ENCODE measurements around the gene PRPS2.
A peak's percentile ranks its signal among the peaks of the same experiment; 100 is the strongest.

PRPS2 gene

DNA sequence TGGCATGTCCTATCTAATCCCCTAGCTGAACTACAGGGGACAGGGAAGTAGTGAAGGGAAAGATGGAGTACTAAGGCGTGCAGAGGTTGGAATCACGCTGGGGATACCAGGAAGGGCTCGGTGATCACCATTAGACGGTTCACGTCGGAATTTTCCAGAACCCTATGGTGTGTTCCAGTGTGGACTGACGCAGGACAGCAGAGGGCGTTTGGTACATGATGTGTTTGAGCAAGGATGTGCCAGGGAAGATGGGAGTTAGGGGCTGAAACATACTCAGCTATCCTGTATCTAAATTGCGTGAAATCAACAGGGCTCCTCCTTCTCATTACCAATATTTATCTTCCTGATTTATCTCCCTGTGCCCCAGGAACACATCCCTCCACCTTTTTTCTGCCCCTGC lies 33.7 kb downstream of the PRPS2 start:
- in situ Hi-C loops (cut with HindIII; ENCODE audit: low sequenced_read_pairs) = no loop called here
- TF ChIP-seq, protein P1, sequence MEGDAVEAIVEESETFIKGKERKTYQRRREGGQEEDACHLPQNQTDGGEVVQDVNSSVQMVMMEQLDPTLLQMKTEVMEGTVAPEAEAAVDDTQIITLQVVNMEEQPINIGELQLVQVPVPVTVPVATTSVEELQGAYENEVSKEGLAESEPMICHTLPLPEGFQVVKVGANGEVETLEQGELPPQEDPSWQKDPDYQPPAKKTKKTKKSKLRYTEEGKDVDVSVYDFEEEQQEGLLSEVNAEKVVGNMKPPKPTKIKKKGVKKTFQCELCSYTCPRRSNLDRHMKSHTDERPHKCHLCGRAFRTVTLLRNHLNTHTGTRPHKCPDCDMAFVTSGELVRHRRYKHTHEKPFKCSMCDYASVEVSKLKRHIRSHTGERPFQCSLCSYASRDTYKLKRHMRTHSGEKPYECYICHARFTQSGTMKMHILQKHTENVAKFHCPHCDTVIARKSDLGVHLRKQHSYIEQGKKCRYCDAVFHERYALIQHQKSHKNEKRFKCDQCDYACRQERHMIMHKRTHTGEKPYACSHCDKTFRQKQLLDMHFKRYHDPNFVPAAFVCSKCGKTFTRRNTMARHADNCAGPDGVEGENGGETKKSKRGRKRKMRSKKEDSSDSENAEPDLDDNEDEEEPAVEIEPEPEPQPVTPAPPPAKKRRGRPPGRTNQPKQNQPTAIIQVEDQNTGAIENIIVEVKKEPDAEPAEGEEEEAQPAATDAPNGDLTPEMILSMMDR (IDR thresholded peaks at IDR 0.05; ENCODE audit: low read depth, low read length) = no peak
- H3K4me3 ChIP-seq (ENCODE audit: low read depth, low read length) = no peak overlapping the region
- DNase-seq (ENCODE audit: low read depth, low spot score) = no peak

DNA sequence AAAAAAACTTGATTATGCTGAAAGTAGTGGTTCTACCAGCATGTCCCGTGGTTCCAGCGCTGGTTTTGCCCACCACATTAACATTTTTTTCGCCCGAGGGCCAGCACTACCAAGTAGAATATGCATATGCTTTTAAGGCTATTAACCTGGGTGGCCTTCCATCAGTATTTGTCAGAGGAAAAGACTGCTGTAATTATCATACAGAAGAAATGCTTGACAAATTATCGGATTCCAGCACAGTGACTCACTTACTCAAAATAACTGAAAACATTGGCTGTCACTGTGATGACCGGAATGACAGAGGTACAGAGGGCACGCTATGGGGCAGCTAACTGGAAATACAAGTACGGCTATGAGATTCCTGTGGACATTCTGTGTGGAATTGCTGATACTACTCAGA lies 34.6 kb downstream of the PRPS2 start:
- in situ Hi-C loops (cut with HindIII; ENCODE audit: low sequenced_read_pairs) = no loop called here
- peak; percentile 15 for DNase-seq (ENCODE audit: low read depth, low spot score)

DNA sequence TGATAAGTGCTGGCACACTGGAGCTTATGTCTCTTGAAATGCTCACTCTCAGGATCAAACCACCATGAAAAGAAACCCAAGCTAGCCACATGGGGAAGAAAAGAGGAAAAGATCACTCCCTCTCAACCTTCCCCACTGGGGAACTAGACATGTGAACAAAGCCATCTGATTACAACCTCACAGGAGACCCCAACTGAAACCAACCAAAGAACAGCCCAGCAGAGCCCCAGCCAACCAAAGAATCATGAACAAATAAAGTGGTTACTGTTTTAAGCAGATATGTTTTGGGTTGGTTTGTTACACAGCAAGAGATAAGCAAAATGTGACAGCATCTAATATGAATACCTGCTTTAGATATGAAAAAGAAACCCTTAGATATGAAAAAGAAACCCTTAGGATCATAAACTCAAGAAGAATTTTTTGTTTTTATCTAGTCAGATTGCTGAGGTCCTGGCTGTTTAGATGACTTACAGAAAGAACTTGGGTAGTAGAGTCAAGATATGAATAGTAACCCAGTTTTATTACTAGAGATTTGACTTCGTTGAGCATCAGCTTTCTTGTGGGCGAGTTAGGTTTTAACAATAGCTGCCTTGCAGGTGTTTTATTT lies 52.0 kb downstream of the PRPS2 start:
- no peak for DNase-seq (ENCODE audit: low read depth, low spot score)
- H3K4me3 ChIP-seq (ENCODE audit: low read depth, low read length) = no peak overlapping the region
- TF ChIP-seq, protein P1 (IDR thresholded peaks at IDR 0.05; ENCODE audit: low read depth, low read length) = no peak
- in situ Hi-C loops (cut with HindIII; ENCODE audit: low sequenced_read_pairs) = no loop called here

More for the DNA sequence above, 34.6 kb downstream of the PRPS2 start:
- no peak overlapping the region for H3K4me3 ChIP-seq (ENCODE audit: low read depth, low read length)
- TF ChIP-seq, protein P1 (IDR thresholded peaks at IDR 0.05; ENCODE audit: low read depth, low read length) = no peak

DNA sequence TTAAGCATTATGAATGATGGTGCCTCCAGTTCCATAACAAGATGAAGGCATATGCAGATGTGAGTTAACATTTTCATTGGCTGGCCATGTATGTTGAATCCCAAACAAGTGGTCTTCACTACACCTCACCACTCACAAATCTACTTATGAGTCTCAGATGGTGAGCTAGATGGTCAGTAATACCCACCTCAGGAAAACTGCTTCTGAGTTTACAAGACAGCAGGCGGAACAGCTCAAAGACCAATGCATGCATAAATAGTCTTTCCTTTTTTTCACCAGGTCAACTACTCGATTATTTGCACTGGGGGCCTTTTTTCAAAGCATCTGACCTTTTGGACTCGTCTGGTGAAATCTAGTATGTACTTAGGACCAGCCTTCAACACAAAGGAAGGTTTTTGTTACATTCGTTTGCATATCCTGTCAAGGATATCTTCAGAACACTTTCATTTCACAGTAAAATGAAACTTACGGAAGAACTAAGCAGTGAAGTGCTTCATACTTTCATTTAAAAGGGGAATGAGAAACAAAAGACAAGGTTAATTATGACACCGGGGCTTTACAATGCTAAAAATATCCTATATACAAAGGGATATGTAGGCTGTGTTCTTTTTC lies 52.6 kb downstream of the PRPS2 start:
- in situ Hi-C loops (cut with HindIII; ENCODE audit: low sequenced_read_pairs) = no loop called here
- TF ChIP-seq, protein P1 (IDR thresholded peaks at IDR 0.05; ENCODE audit: low read depth, low read length) = no peak
- H3K4me3 ChIP-seq (ENCODE audit: low read depth, low read length) = no peak overlapping the region

DNA sequence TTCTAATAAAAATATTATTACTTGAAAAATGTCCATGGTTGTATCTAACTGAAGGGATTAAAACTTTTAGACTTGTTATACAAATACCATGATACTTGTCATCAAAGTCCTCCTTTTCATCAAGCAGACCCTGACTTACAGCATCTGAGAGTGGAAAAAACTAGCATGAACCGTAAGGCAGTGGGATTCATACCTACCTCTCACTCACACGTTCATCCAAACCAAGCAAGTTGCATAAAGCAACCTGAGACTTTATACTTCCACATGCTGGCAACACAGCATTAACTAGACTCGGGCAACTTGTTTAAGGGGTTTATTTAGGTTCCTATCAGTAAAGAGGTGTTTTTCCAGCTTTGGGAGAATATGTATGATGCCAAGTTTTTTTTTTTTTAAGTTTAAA lies 53.1 kb downstream of the PRPS2 start:
- in situ Hi-C loops (cut with HindIII; ENCODE audit: low sequenced_read_pairs) = no loop called here
- no peak for DNase-seq (ENCODE audit: low read depth, low spot score)
- TF ChIP-seq, protein P1 (IDR thresholded peaks at IDR 0.05; ENCODE audit: low read depth, low read length) = no peak
- H3K4me3 ChIP-seq (ENCODE audit: low read depth, low read length) = no peak overlapping the region

More for the DNA sequence above, 52.6 kb downstream of the PRPS2 start:
- DNase-seq (ENCODE audit: low read depth, low spot score) = no peak

DNA sequence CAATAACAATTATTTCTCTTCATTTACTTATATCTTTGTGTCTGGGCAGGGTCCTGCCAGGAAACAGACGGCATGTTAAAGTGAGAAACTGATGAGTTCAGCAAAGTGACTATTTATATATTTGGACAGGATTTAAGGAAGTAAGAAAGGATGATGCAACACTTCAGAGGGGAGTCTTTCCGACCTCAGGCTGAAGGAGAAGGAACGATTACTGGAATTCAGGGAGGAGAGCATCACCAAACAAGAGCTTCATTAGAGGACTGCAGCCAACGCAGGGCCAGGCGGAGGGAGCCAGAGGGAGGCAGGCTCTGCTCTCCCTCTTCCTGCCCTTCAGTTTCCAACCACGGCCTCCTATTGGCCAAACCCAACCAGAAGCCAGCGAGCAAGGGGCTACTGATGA lies 74.1 kb downstream of the PRPS2 start:
- TF ChIP-seq, protein P1 (IDR thresholded peaks at IDR 0.05; ENCODE audit: low read depth, low read length) = no peak
- no peak for DNase-seq (ENCODE audit: low read depth, low spot score)
- no peak overlapping the region for H3K4me3 ChIP-seq (ENCODE audit: low read depth, low read length)
- in situ Hi-C loops (cut with HindIII; ENCODE audit: low sequenced_read_pairs) = no loop called here

Data from astrocyte of the spinal cord (primary cell).